ENCODE results near the gene LARGE1. TPM values are rescaled to one million over a fixed set of nuclear protein-coding genes. Genes with fewer than 3 reads are reported as not detected.

The LARGE1 gene
- total and polyA plus RNA-seq, 3 experiments from 2014 or later = 0.07 to 0.27 (median 0.18) TPM

- H3K27ac ChIP-seq (ENCODE audit: low read depth, low read length) = no peak overlapping the region
- H3K27me3 Mint-ChIP-seq = peaks cover 0 to 8% of the 10 kb centered on the region in 2 donors
- H3K4me3 ChIP-seq (ENCODE audit: low read length) = no peak overlapping the region
- peaks cover 0 to 7% (median 0%) of the 10 kb centered on the region in 5 donors for H3K9me3 Mint-ChIP-seq
- H3K4me1 ChIP-seq (ENCODE audit: insufficient read depth, low read length) = no peaks in the 10 kb centered on the region
- H3K27ac Mint-ChIP-seq = no peak overlapping the region
- H3K9me3 ChIP-seq (ENCODE audit: low read length) = no peaks in the 10 kb centered on the region
- ChIA-PET CTCF (no interaction called here), POLR2A (no interaction called here)
- no peak overlapping the region for H3K4me3 Mint-ChIP-seq
- DNase-seq = no peak
- H3K36me3 ChIP-seq (ENCODE audit: insufficient read depth, low read length) = no peaks in the 10 kb centered on the region
- H3K27me3 ChIP-seq (ENCODE audit: insufficient read depth, low read length, poor library complexity, severe bottlenecking) = no peaks in the 10 kb centered on the region
- H3K36me3 Mint-ChIP-seq = no peaks in the 10 kb centered on the region
- H3K4me1 Mint-ChIP-seq = no peaks in the 10 kb centered on the region
These were observed 33.1 kb downstream of the LARGE1 start for GRCh38 chr22:33887173-33887572.

- no peak overlapping the region for H3K4me3 Mint-ChIP-seq
- no peaks in the 10 kb centered on the region for H3K27me3 ChIP-seq (ENCODE audit: insufficient read depth, low read length, poor library complexity, severe bottlenecking)
- H3K27me3 Mint-ChIP-seq = peaks cover 0 to 8% of the 10 kb centered on the region in 2 donors
- no peaks in the 10 kb centered on the region for H3K4me1 Mint-ChIP-seq
- ChIA-PET POLR2A (no interaction called here), CTCF (no interaction called here)
- no peak overlapping the region for H3K27ac ChIP-seq (ENCODE audit: low read depth, low read length)
- no peaks in the 10 kb centered on the region for H3K36me3 Mint-ChIP-seq
- no peaks in the 10 kb centered on the region for H3K9me3 ChIP-seq (ENCODE audit: low read length)
- no peak overlapping the region for H3K4me3 ChIP-seq (ENCODE audit: low read length)
- peaks cover 0 to 7% (median 0%) of the 10 kb centered on the region in 5 donors for H3K9me3 Mint-ChIP-seq
- no peak for DNase-seq
- H3K27ac Mint-ChIP-seq = no peak overlapping the region
- no peaks in the 10 kb centered on the region for H3K36me3 ChIP-seq (ENCODE audit: insufficient read depth, low read length)
- no peaks in the 10 kb centered on the region for H3K4me1 ChIP-seq (ENCODE audit: insufficient read depth, low read length)
These were observed 33.6 kb downstream of the LARGE1 start for GRCh38 chr22:33886696-33887095.

- Histone ChIP-seq H3K27me3 (ENCODE audit: insufficient read depth, low read length, poor library complexity, severe bottlenecking) (no peaks in the 10 kb centered on the region), H3K36me3 (ENCODE audit: insufficient read depth, low read length) (no peaks in the 10 kb centered on the region), H3K4me3 (ENCODE audit: low read length) (no peak overlapping the region), H3K4me1 (ENCODE audit: insufficient read depth, low read length) (no peaks in the 10 kb centered on the region), H3K9me3 (ENCODE audit: low read length) (no peaks in the 10 kb centered on the region), H3K27ac (ENCODE audit: low read depth, low read length) (no peak overlapping the region)
- no peaks in the 10 kb centered on the region for H3K36me3 Mint-ChIP-seq
- peaks cover 0 to 7% (median 0%) of the 10 kb centered on the region in 5 donors for H3K9me3 Mint-ChIP-seq
- CTCF ChIA-PET = no interaction called here
- H3K4me3 Mint-ChIP-seq = no peak overlapping the region
- peaks cover 0 to 8% of the 10 kb centered on the region in 2 donors for H3K27me3 Mint-ChIP-seq
- no peaks in the 10 kb centered on the region for H3K4me1 Mint-ChIP-seq
- no peak for DNase-seq
- H3K27ac Mint-ChIP-seq = no peak overlapping the region
- POLR2A ChIA-PET = no interaction called here
These were observed 35.4 kb downstream of the LARGE1 start for GRCh38 chr22:33884829-33885228.

GRCh38 chr22:33883961-33884808 lies 36.1 kb downstream of the LARGE1 start:
- ChIA-PET CTCF (no interaction called here), POLR2A (no interaction called here)
- no peak overlapping the region for H3K27ac Mint-ChIP-seq

GRCh38 chr22:33883561-33883960 lies 36.7 kb downstream of the LARGE1 start:
- no peaks in the 10 kb centered on the region for H3K9me3 ChIP-seq (ENCODE audit: low read length)
- CTCF ChIA-PET = no interaction called here
- no peaks in the 10 kb centered on the region for H3K36me3 Mint-ChIP-seq

More at GRCh38 chr22:33883961-33884808, 36.1 kb downstream of the LARGE1 start:
- no peaks in the 10 kb centered on the region for H3K4me1 ChIP-seq (ENCODE audit: insufficient read depth, low read length)
- no peaks in the 10 kb centered on the region for H3K36me3 Mint-ChIP-seq
- H3K4me1 Mint-ChIP-seq = no peaks in the 10 kb centered on the region
- H3K9me3 Mint-ChIP-seq = peaks cover 0 to 3% (median 0%) of the 10 kb centered on the region in 5 donors
- H3K27me3 ChIP-seq (ENCODE audit: insufficient read depth, low read length, poor library complexity, severe bottlenecking) = no peaks in the 10 kb centered on the region
- DNase-seq = no peak
- H3K27me3 Mint-ChIP-seq = peaks cover 0 to 8% of the 10 kb centered on the region in 2 donors
- H3K9me3 ChIP-seq (ENCODE audit: low read length) = no peaks in the 10 kb centered on the region
- no peak overlapping the region for H3K4me3 Mint-ChIP-seq
- no peak overlapping the region for H3K4me3 ChIP-seq (ENCODE audit: low read length)
- no peaks in the 10 kb centered on the region for H3K36me3 ChIP-seq (ENCODE audit: insufficient read depth, low read length)
- H3K27ac ChIP-seq (ENCODE audit: low read depth, low read length) = no peak overlapping the region

GRCh38 chr22:33882991-33883390 lies 37.3 kb downstream of the LARGE1 start:
- Mint-ChIP-seq H3K4me1 (no peaks in the 10 kb centered on the region), H3K27me3 (peaks cover 0 to 8% of the 10 kb centered on the region in 2 donors), H3K4me3 (no peak overlapping the region), H3K36me3 (no peaks in the 10 kb centered on the region), H3K9me3 (peaks cover 0 to 3% (median 0%) of the 10 kb centered on the region in 5 donors), H3K27ac (no peak overlapping the region)
- no peaks in the 10 kb centered on the region for H3K36me3 ChIP-seq (ENCODE audit: insufficient read depth, low read length)
- DNase-seq = no peak
- H3K27me3 ChIP-seq (ENCODE audit: insufficient read depth, low read length, poor library complexity, severe bottlenecking) = no peaks in the 10 kb centered on the region
- ChIA-PET POLR2A (no interaction called here), CTCF (no interaction called here)
- H3K27ac ChIP-seq (ENCODE audit: low read depth, low read length) = no peak overlapping the region
- no peaks in the 10 kb centered on the region for H3K9me3 ChIP-seq (ENCODE audit: low read length)
- H3K4me3 ChIP-seq (ENCODE audit: low read length) = no peak overlapping the region
- no peaks in the 10 kb centered on the region for H3K4me1 ChIP-seq (ENCODE audit: insufficient read depth, low read length)

More at GRCh38 chr22:33883561-33883960, 36.7 kb downstream of the LARGE1 start:
- no peak overlapping the region for H3K27ac Mint-ChIP-seq
- peaks cover 0 to 8% of the 10 kb centered on the region in 2 donors for H3K27me3 Mint-ChIP-seq
- no peaks in the 10 kb centered on the region for H3K4me1 Mint-ChIP-seq
- Histone ChIP-seq H3K4me1 (ENCODE audit: insufficient read depth, low read length) (no peaks in the 10 kb centered on the region), H3K27me3 (ENCODE audit: insufficient read depth, low read length, poor library complexity, severe bottlenecking) (no peaks in the 10 kb centered on the region), H3K27ac (ENCODE audit: low read depth, low read length) (no peak overlapping the region), H3K36me3 (ENCODE audit: insufficient read depth, low read length) (no peaks in the 10 kb centered on the region), H3K4me3 (ENCODE audit: low read length) (no peak overlapping the region)
- peaks cover 0 to 3% (median 0%) of the 10 kb centered on the region in 5 donors for H3K9me3 Mint-ChIP-seq
- POLR2A ChIA-PET = no interaction called here
- H3K4me3 Mint-ChIP-seq = no peak overlapping the region
- no peak for DNase-seq

GRCh38 chr22:33880986-33881385 lies 39.3 kb downstream of the LARGE1 start:
- POLR2A ChIA-PET = no interaction called here
- Histone ChIP-seq H3K4me3 (ENCODE audit: low read length) (no peak overlapping the region), H3K27me3 (ENCODE audit: insufficient read depth, low read length, poor library complexity, severe bottlenecking) (no peaks in the 10 kb centered on the region), H3K36me3 (ENCODE audit: insufficient read depth, low read length) (no peaks in the 10 kb centered on the region), H3K9me3 (ENCODE audit: low read length) (no peaks in the 10 kb centered on the region), H3K4me1 (ENCODE audit: insufficient read depth, low read length) (no peaks in the 10 kb centered on the region), H3K27ac (ENCODE audit: low read depth, low read length) (no peak overlapping the region)
- CTCF ChIA-PET = no interaction called here
- H3K27me3 Mint-ChIP-seq = peaks cover 0 to 8% of the 10 kb centered on the region in 2 donors
- no peaks in the 10 kb centered on the region for H3K4me1 Mint-ChIP-seq
- no peaks in the 10 kb centered on the region for H3K36me3 Mint-ChIP-seq
- no peak overlapping the region for H3K27ac Mint-ChIP-seq
- no peak for DNase-seq
- peaks cover 0 to 3% (median 0%) of the 10 kb centered on the region in 5 donors for H3K9me3 Mint-ChIP-seq
- no peak overlapping the region for H3K4me3 Mint-ChIP-seq

GRCh38 chr22:33879796-33880195 lies 40.5 kb downstream of the LARGE1 start:
- H3K36me3 Mint-ChIP-seq = no peaks in the 10 kb centered on the region
- Histone ChIP-seq H3K36me3 (ENCODE audit: insufficient read depth, low read length) (no peaks in the 10 kb centered on the region), H3K4me1 (ENCODE audit: insufficient read depth, low read length) (no peaks in the 10 kb centered on the region), H3K27ac (ENCODE audit: low read depth, low read length) (no peak overlapping the region), H3K27me3 (ENCODE audit: insufficient read depth, low read length, poor library complexity, severe bottlenecking) (no peaks in the 10 kb centered on the region), H3K9me3 (ENCODE audit: low read length) (no peaks in the 10 kb centered on the region), H3K4me3 (ENCODE audit: low read length) (no peak overlapping the region)
- ChIA-PET POLR2A (no interaction called here), CTCF (no interaction called here)
- H3K4me1 Mint-ChIP-seq = no peaks in the 10 kb centered on the region
- H3K27ac Mint-ChIP-seq = no peak overlapping the region
- peaks cover 0 to 3% (median 0%) of the 10 kb centered on the region in 5 donors for H3K9me3 Mint-ChIP-seq
- DNase-seq = no peak
- peaks cover 0 to 8% of the 10 kb centered on the region in 2 donors for H3K27me3 Mint-ChIP-seq
- H3K4me3 Mint-ChIP-seq = no peak overlapping the region

All from CD8-positive, alpha-beta memory T cell (primary cell).